HepG2 (cell line): Measurements from ENCODE around the gene SLC16A1.

Source experiments
- HCFC1 ChIP-seq: fragments of 150-350 bp; IDR thresholded peaks from 2 replicates; pipeline ENCODE4 v1.6.1; 2014; ENCODE audit warnings: low read depth, low read length
- HDAC2 ChIP-seq: sonication (generic); formaldehyde crosslinking; IDR thresholded peaks from 2 replicates; pipeline ENCODE4 v1.4.0; 2020; ENCODE audit warnings: missing genetic modification reagents
- MAFG ChIP-seq: sonication (generic); formaldehyde crosslinking; IDR thresholded peaks from 2 replicates; pipeline ENCODE4 v1.5.1; 2020; ENCODE audit warnings: mild to moderate bottlenecking, missing genetic modification reagents
- NR2C2 ChIP-seq: sonication (generic); formaldehyde crosslinking; IDR thresholded peaks from 2 replicates; pipeline ENCODE4 v1.4.0; 2020; ENCODE audit warnings: missing genetic modification reagents, mild to moderate bottlenecking, moderate library complexity, borderline replicate concordance
- SALL1 ChIP-seq: sonication (generic); formaldehyde crosslinking; IDR thresholded peaks from 2 replicates; pipeline ENCODE4 v1.8.0; 2022; ENCODE audit warnings: mild to moderate bottlenecking, missing genetic modification reagents
- SOX5 ChIP-seq: IDR thresholded peaks from 2 replicates; pipeline ENCODE4 v1.6.1; 2016; ENCODE audit warnings: borderline replicate concordance
- TCF12 ChIP-seq, 2 experiments: fragments of 450-650 bp in 1 of 2; sonication (generic) in 1 of 2; formaldehyde crosslinking in 1 of 2; IDR thresholded peaks; 2 replicates each; pipeline versions ENCODE4 v1.6.1 to v1.8.0; 2017 to 2022; ENCODE audit warnings: antibody characterized with exemption in 1 of 2, mild to moderate bottlenecking in 1 of 2, missing genetic modification reagents in 1 of 2, moderate library complexity in 1 of 2
- ZBTB7B ChIP-seq: sonication (generic); formaldehyde crosslinking; IDR thresholded peaks from 2 replicates; pipeline ENCODE4 v1.4.0; 2020; ENCODE audit warnings: missing genetic modification reagents

DNA sequence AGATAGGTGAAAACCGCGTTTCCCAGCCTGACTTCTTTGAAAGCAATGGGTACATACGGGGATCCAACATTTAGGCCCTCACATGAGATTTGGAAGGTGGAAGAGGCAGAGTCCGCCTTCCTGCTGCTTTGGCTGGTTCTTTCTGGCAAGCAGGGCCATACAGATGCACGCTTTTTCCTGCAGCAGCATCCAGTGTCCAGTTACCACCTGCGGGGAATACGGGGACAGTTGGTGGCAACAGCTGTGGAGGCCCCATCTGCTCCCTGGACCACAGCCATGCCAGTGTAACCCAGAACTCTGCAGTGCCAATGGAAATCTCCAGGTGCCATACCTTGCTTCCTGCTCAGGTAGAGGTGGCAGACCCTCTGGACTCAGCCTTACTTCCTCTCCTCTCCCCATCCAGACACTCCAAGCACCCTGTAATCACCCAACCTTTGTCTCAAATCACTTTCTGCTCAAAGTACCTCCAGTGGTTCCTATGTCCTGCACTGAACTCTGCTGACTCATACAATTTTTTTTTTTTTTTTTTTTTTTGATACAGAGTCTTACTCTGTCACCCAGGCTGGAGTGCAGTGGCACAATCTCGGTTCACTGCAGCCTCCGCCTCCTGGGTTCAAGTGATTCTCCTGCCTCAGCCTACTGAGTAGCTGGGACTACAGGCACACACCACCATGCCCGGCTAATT lies 68.3 kb downstream of the SLC16A1 start:
- TF ChIP-seq NR2C2 (CRISPR knock-in tag) (no peak), SOX5 (CRISPR knock-in tag) (no peak), HDAC2 (no peak), TCF12 (IDR thresholded peaks at IDR 0.05) (no peak), TCF12 (CRISPR knock-in tag; IDR thresholded peaks at IDR 0.05) (no peak), HCFC1 (no peak), ZBTB7B (no peak), SALL1 (no peak), MAFG (CRISPR knock-in tag) (no peak)
